ENCODE data around the gene KMT2C. TPM values are rescaled to one million over a fixed set of nuclear protein-coding genes. Genes with fewer than 3 reads are reported as not detected.
A peak's percentile ranks its signal among the peaks of the same experiment; 100 is the strongest.
"Not testable (repeated sequence)": the region's sequence is repeated elsewhere in the genome, so short reads cannot be mapped to it uniquely, and the experiment has no call there.

The KMT2C gene
- total RNA-seq, 1 experiment from 2014 or later, result 35.1 TPM

GRCh38 chr7:152462995-152463708 lies 27.3 kb upstream of the KMT2C start:
- Histone ChIP-seq H3K4me3 (peak overlapping the region; percentile 89), H3K27me3 (no peaks in the 10 kb centered on the region), H3K36me3 (no peaks in the 10 kb centered on the region), H3K4me1 (peaks cover 14% of the 10 kb centered on the region), H3K27ac (peak overlapping the region; percentile 59), H3K9me3 (replicated peaks) (no peaks in the 10 kb centered on the region)
- peak; percentile 77 to 88 for DNase-seq

GRCh38 chr7:152459724-152460251 lies 24.0 kb upstream of the KMT2C start:
- Histone ChIP-seq H3K4me1 (peaks cover 14% of the 10 kb centered on the region), H3K9me3 (replicated peaks) (no peaks in the 10 kb centered on the region), H3K4me3 (no peak overlapping the region), H3K27me3 (no peaks in the 10 kb centered on the region), H3K27ac (no peak overlapping the region), H3K36me3 (no peaks in the 10 kb centered on the region)
- peak; percentile 72 to 88 for DNase-seq

- Histone ChIP-seq H3K27me3 (no peaks in the 10 kb centered on the region), H3K4me3 (no peak overlapping the region), H3K9me3 (replicated peaks) (no peaks in the 10 kb centered on the region), H3K36me3 (no peaks in the 10 kb centered on the region), H3K27ac (no peak overlapping the region), H3K4me1 (no peaks in the 10 kb centered on the region)
- no peak for DNase-seq
Measured at GRCh38 chr7:152451356-152451755, 15.6 kb upstream of the KMT2C start.

GRCh38 chr7:152445386-152446008 lies 9.7 kb upstream of the KMT2C start:
- H3K27me3 ChIP-seq; H3K4me1 ChIP-seq; H3K9me3 ChIP-seq (replicated peaks); H3K27ac ChIP-seq; H3K36me3 ChIP-seq: not testable (repeated sequence)
- DNase-seq, result peak; percentile 47 to 64
- peak overlapping the region; percentile 12; the same call in 1 of the 2 replicates for H3K4me3 ChIP-seq

- H3K9me3 ChIP-seq (replicated peaks), result no peaks in the 10 kb centered on the region
- H3K4me3 ChIP-seq, result no peak overlapping the region
Measured at GRCh38 chr7:152443586-152443985, 7.8 kb upstream of the KMT2C start.

GRCh38 chr7:152442330-152442835 lies 6.6 kb upstream of the KMT2C start:
- no peak for DNase-seq
- Histone ChIP-seq H3K36me3 (no peaks in the 10 kb centered on the region), H3K27ac (no peak overlapping the region), H3K9me3 (replicated peaks) (no peaks in the 10 kb centered on the region), H3K27me3 (no peaks in the 10 kb centered on the region), H3K4me1 (peaks cover 2% of the 10 kb centered on the region; the same call in 1 of the 2 replicates), H3K4me3 (no peak overlapping the region)

More at GRCh38 chr7:152443586-152443985, 7.8 kb upstream of the KMT2C start:
- no peaks in the 10 kb centered on the region for H3K36me3 ChIP-seq
- no peak for DNase-seq
- no peaks in the 10 kb centered on the region for H3K27me3 ChIP-seq
- no peak overlapping the region for H3K27ac ChIP-seq
- H3K4me1 ChIP-seq, result peaks cover 2% of the 10 kb centered on the region; the same call in 1 of the 2 replicates

- DNase-seq, H3K27me3 ChIP-seq: not testable (repeated sequence)
Measured at GRCh38 chr7:152441810-152442209, 6.0 kb upstream of the KMT2C start.

GRCh38 chr7:152441168-152441567 lies 5.4 kb upstream of the KMT2C start:
- not testable (repeated sequence) for H3K4me3 ChIP-seq; H3K27me3 ChIP-seq; H3K36me3 ChIP-seq; DNase-seq; H3K4me1 ChIP-seq; H3K9me3 ChIP-seq (replicated peaks); H3K27ac ChIP-seq

More at GRCh38 chr7:152441810-152442209, 6.0 kb upstream of the KMT2C start:
- not testable (repeated sequence) for H3K36me3 ChIP-seq; H3K27ac ChIP-seq; H3K4me3 ChIP-seq; H3K9me3 ChIP-seq (replicated peaks); H3K4me1 ChIP-seq

- H3K27ac ChIP-seq; H3K36me3 ChIP-seq; DNase-seq; H3K27me3 ChIP-seq; H3K4me1 ChIP-seq; H3K4me3 ChIP-seq; H3K9me3 ChIP-seq (replicated peaks): not testable (repeated sequence)
Measured at GRCh38 chr7:152438017-152438416, 2.2 kb upstream of the KMT2C start.

GRCh38 chr7:152436931-152437575 lies 1.2 kb upstream of the KMT2C start:
- not testable (repeated sequence) for H3K36me3 ChIP-seq; H3K4me1 ChIP-seq; H3K9me3 ChIP-seq (replicated peaks); H3K27me3 ChIP-seq
- DNase-seq, result peak in 1 of 2 experiments; percentile 19
- H3K4me3 ChIP-seq, result peak overlapping the region; percentile 82
- H3K27ac ChIP-seq, result peak overlapping the region; percentile 61

- H3K4me1 ChIP-seq, result peaks cover 7% of the 10 kb centered on the region; the same call in 1 of the 2 replicates
- peak overlapping the region; percentile 80 for H3K27ac ChIP-seq
- H3K4me3 ChIP-seq, result peak overlapping the region; percentile 82
- H3K36me3 ChIP-seq, result no peaks in the 10 kb centered on the region
- H3K9me3 ChIP-seq (replicated peaks), result no peaks in the 10 kb centered on the region
- no peaks in the 10 kb centered on the region for H3K27me3 ChIP-seq
- peak; percentile 93 to 95 for DNase-seq
Measured at GRCh38 chr7:152436111-152436930, 518 bp upstream of the KMT2C start.

GRCh38 chr7:152434511-152435383 lies 1.1 kb downstream of the KMT2C start:
- H3K27me3 ChIP-seq; H3K9me3 ChIP-seq (replicated peaks); H3K36me3 ChIP-seq; H3K4me1 ChIP-seq: not testable (repeated sequence)
- peak overlapping the region; percentile 100 for H3K4me3 ChIP-seq
- peak; percentile 50 to 61 for DNase-seq
- peak overlapping the region; percentile 32; the same call in 1 of the 2 replicates for H3K27ac ChIP-seq

- DNase-seq, result peak; percentile 24 to 48
- Histone ChIP-seq H3K27ac (peak overlapping the region; percentile 32; the same call in 1 of the 2 replicates), H3K4me3 (peak overlapping the region; percentile 100)
- not testable (repeated sequence) for H3K36me3 ChIP-seq; H3K27me3 ChIP-seq; H3K4me1 ChIP-seq; H3K9me3 ChIP-seq (replicated peaks)
Measured at GRCh38 chr7:152433721-152434490, 1.9 kb downstream of the KMT2C start.
